K562 (cell line): Measurements from ENCODE around the gene COPA. TPM values are rescaled to one million over a fixed set of nuclear protein-coding genes. Genes with fewer than 3 reads are reported as not detected.

Experiments
- CHD7 ChIP-seq: fragments of 200-600 bp; sonication (generic); IDR thresholded peaks from one replicate; pipeline ENCODE4 v1.6.1; 2012; ENCODE audit warnings: mild to moderate bottlenecking, low read depth, low read length, inconsistent platforms
- ESRRA ChIP-seq: fragments of 450-650 bp; IDR thresholded peaks from 2 replicates; pipeline ENCODE4 v1.6.1; 2014; ENCODE audit warnings: low read depth, mild to moderate bottlenecking, moderate library complexity, borderline replicate concordance
- MNT ChIP-seq, 2 experiments: fragments of 450-650 bp; conservative IDR thresholded peaks; 2 replicates each; pipeline ENCODE4 v1.6.1; 2017; ENCODE audit warnings: mild to moderate bottlenecking in 2 of 2, moderate library complexity in 2 of 2
- NCOA1 ChIP-seq: fragments of 450-650 bp; IDR thresholded peaks from 2 replicates; pipeline ENCODE4 v1.6.1; 2016; ENCODE audit warnings: low read depth
- NR2C2 ChIP-seq, 2 experiments: fragments of 200-800 bp in 1 of 2; sonication (Bioruptor generic) in 1 of 2; sonication (generic) in 1 of 2; formaldehyde crosslinking in 1 of 2; IDR thresholded peaks; 2 replicates each; pipeline versions ENCODE4 v1.6.1 to v1.8.0; 2016 to 2022; ENCODE audit warnings: mild to moderate bottlenecking in 1 of 2, missing compliant biosample characterization in 1 of 2, missing genetic modification characterization in 1 of 2, missing genetic modification reagents in 1 of 2
- POLR2B ChIP-seq: fragments of 450-650 bp; IDR thresholded peaks from 2 replicates; pipeline ENCODE4 v1.6.1; 2018; ENCODE audit warnings: low read depth; ENCODE audit not compliant: partially characterized antibody
- SIX5 ChIP-seq, 2 experiments: IDR thresholded peaks; 2 replicates each; pipeline ENCODE4 v1.6.1; 2011; ENCODE audit warnings: low read length in 2 of 2, borderline replicate concordance in 1 of 2, low read depth in 1 of 2, mild to moderate bottlenecking in 1 of 2, moderate library complexity in 1 of 2; ENCODE audit not compliant: insufficient read depth in 1 of 2
- SMARCE1 ChIP-seq: fragments of 450-650 bp; IDR thresholded peaks from 2 replicates; pipeline ENCODE4 v1.7.1; 2016; ENCODE audit warnings: mild to moderate bottlenecking
- SREBF1 ChIP-seq: fragments of 150-350 bp; IDR thresholded peaks from 2 replicates; pipeline ENCODE4 v1.6.1; 2014; ENCODE audit warnings: antibody characterized with exemption, low read depth, low read length, borderline replicate concordance
- TAL1 ChIP-seq: fragments of 450-650 bp; IDR thresholded peaks from 2 replicates; pipeline ENCODE4 v1.6.1; 2016; ENCODE audit warnings: mild to moderate bottlenecking
- ZBTB8A ChIP-seq: fragments of 450-650 bp; IDR thresholded peaks from 2 replicates; pipeline ENCODE4 v1.6.1; 2018; ENCODE audit warnings: mild to moderate bottlenecking, moderate library complexity; ENCODE audit not compliant: partially characterized antibody
- polyA plus RNA-seq, 8 experiments: library from polyadenylated mRNA; depleted of rRNA in 4 of 8; stranded (reverse) in 5 of 8; unstranded in 3 of 8; fragments of >200 nt; fragmentation: Nextera tagmentation in 2 of 8; fragmentation: Illumina TruSeq in 1 of 8; extraction: Ambion mirVana in 2 of 8; extraction: Trizol in 1 of 8; gene quantifications; 2 replicates each; pipeline versions ENCODE4 v1.2.1 to v1.2.3, GENCODE V29; 2011 to 2014; ENCODE audit warnings: inconsistent platforms in 1 of 8, missing spikeins in 1 of 8
- total RNA-seq, 7 experiments: library from RNA; depleted of rRNA in 6 of 7; stranded (reverse); fragments of >200 nt in 6 of 7; fragmentation: Illumina TruSeq in 2 of 7; extraction: Trizol in 2 of 7; gene quantifications; 2 replicates each; pipeline versions ENCODE4 v1.2.1 to v1.2.3, GENCODE V29; 2011 to 2021; ENCODE audit warnings: low replicate concordance in 1 of 7

COPA gene
- total and polyA plus RNA-seq, 9 of the 15 experiments (the other 6 are each of a cell fraction or from before 2014, with no cell fraction given) = 49.8 to 222 (median 110) TPM

- no peak for TF ChIP-seq CHD7
- no peak for TF ChIP-seq ZBTB8A
- no peak; the same call in 1 of the 2 replicates for TF ChIP-seq NR2C2 (CRISPR knock-in tag; IDR thresholded peaks at IDR 0.05)
- peak; percentile 86 for TF ChIP-seq NR2C2 (tag; IDR thresholded peaks at IDR 0.05)
- TF ChIP-seq NCOA1 = peak; percentile 93
- no peak for TF ChIP-seq SREBF1
- peak; percentile 93 for TF ChIP-seq POLR2B
- no peak; a peak in 1 of 4 replicates for TF ChIP-seq SIX5 (IDR thresholded peaks at IDR 0.05; ENCODE audit: borderline replicate concordance in 1 of 2, insufficient read depth in 1 of 2, low read depth in 1 of 2, low read length in 2 of 2)
- no peak for TF ChIP-seq TAL1
- TF ChIP-seq SMARCE1 = peak; percentile 59
- TF ChIP-seq ESRRA = peak; percentile 59; the same call in 1 of the 2 replicates
- peak; percentile 53 to 84 for TF ChIP-seq MNT (conservative IDR thresholded peaks at IDR 0.05)
Observed at GRCh38 chr1:160342953-160343869, at the start of gene COPA, which contains the start of gene NCSTN (continued).
